IMR-90 (cell line): ENCODE data around the gene SMARCA4. TPM values are rescaled to one million over a fixed set of nuclear protein-coding genes. Genes with fewer than 3 reads are reported as not detected.

Experiments used
- ATAC-seq: fragments of 200-7000 bp; cut with Tn5 transposase; 2 replicates; pipeline ENCODE4 v1.9.1; 2020; ENCODE audit warnings: low read depth, mild to moderate bottlenecking, moderate library complexity
- BruUV-seq: library from RNA; stranded (reverse); fragments of 400-500 nt; replicated peaks from 2 replicates; lab custom pipeline; 2021; lab: Mats Ljungman, UMichigan
- CTCF ChIA-PET: fragments of 300-600 bp; formaldehyde crosslinking; extraction: SDS; loops from one replicate; lab custom pipeline; 2021; ENCODE audit warnings: antibody characterized with exemption; lab: Yijun Ruan, JAX
- POLR2A ChIA-PET: fragments of 300-600 bp; sonication (Branson Sonifier 250); formaldehyde crosslinking; loops from one replicate; lab custom pipeline; 2022; ENCODE audit warnings: antibody characterized with exemption; ENCODE audit not compliant: unreplicated experiment; lab: Charles Lee
- DNase-seq: peaks from one replicate; pipeline ENCODE4 v3.0.0; 2013
- H2AFZ ChIP-seq: replicated peaks from 2 replicates; pipeline ENCODE3; 2013; ENCODE audit warnings: low read length, mild to moderate bottlenecking; ENCODE audit not compliant: poor library complexity
- H2AK5ac ChIP-seq: 2 replicates; pipeline ENCODE4 v1.6.1; 2013; ENCODE audit warnings: low read depth, low read length, inconsistent platforms
- H2AK9ac ChIP-seq: replicated peaks from 2 replicates; pipeline ENCODE3; 2013; ENCODE audit warnings: mild to moderate bottlenecking, low read depth, low read length, moderate library complexity; ENCODE audit not compliant: poor library complexity
- H2BK120ac ChIP-seq: 2 replicates; pipeline ENCODE4 v1.6.1; 2013; ENCODE audit warnings: low read depth, low read length, inconsistent platforms
- H2BK15ac ChIP-seq: 3 replicates; pipeline ENCODE4 v1.6.1; 2013; ENCODE audit warnings: low read depth, low read length, inconsistent platforms
- H2BK20ac ChIP-seq: 2 replicates; pipeline ENCODE4 v1.6.1; 2013; ENCODE audit warnings: low read depth, mild to moderate bottlenecking, inconsistent platforms, low read length, moderate library complexity
- H2BK5ac ChIP-seq: 2 replicates; pipeline ENCODE4 v1.6.1; 2013; ENCODE audit warnings: mild to moderate bottlenecking, low read depth, low read length, inconsistent platforms; ENCODE audit not compliant: poor library complexity, severe bottlenecking
- H3K14ac ChIP-seq: replicated peaks from 2 replicates; pipeline ENCODE4 v1.6.1; 2013; ENCODE audit warnings: low read depth, low read length, inconsistent platforms
- H3K18ac ChIP-seq: 2 replicates; pipeline ENCODE4 v1.6.1; 2013; ENCODE audit warnings: low read depth, low read length, control low read depth
- H3K23ac ChIP-seq: 2 replicates; pipeline ENCODE4 v1.6.1; 2013; ENCODE audit warnings: low read depth, low read length, inconsistent platforms
- H3K27ac ChIP-seq: 2 replicates; pipeline ENCODE4 v1.5.1; 2013; ENCODE audit warnings: mild to moderate bottlenecking, control low read depth, low read length; ENCODE audit not compliant: insufficient read depth
- H3K27me3 ChIP-seq: 2 replicates; pipeline ENCODE4 v1.6.1; 2013; ENCODE audit warnings: low read length; ENCODE audit not compliant: control insufficient read depth, insufficient read depth
- H3K36me3 ChIP-seq: 2 replicates; pipeline ENCODE4 v1.6.1; 2013; ENCODE audit warnings: low read length, mixed read lengths; ENCODE audit not compliant: control insufficient read depth, insufficient read depth
- H3K4ac ChIP-seq: 2 replicates; pipeline ENCODE4 v1.6.1; 2013; ENCODE audit warnings: low read depth, low read length, inconsistent platforms
- H3K4me1 ChIP-seq: 2 replicates; pipeline ENCODE4 v1.6.1; 2013; ENCODE audit warnings: low read length, mixed read lengths; ENCODE audit not compliant: control insufficient read depth, insufficient read depth
- H3K4me2 ChIP-seq: 2 replicates; pipeline ENCODE4 v1.6.1; 2013; ENCODE audit warnings: low read depth, mild to moderate bottlenecking, control low read depth, low read length, moderate library complexity
- H3K4me3 ChIP-seq: 2 replicates; pipeline ENCODE4 v1.5.1; 2013; ENCODE audit warnings: low read depth, mild to moderate bottlenecking, control low read depth, low read length, moderate library complexity; ENCODE audit not compliant: insufficient read depth
- H3K56ac ChIP-seq: 2 replicates; pipeline ENCODE4 v1.6.1; 2013; ENCODE audit warnings: low read length, inconsistent platforms; ENCODE audit not compliant: insufficient read depth; ENCODE audit errors: extremely low read depth
- H3K79me1 ChIP-seq, 2 experiments: 2 replicates each; pipeline ENCODE4 v1.6.1; 2013; ENCODE audit warnings: low read length in 2 of 2, inconsistent platforms in 1 of 2, low read depth in 1 of 2
- H3K9ac ChIP-seq: 2 replicates; pipeline ENCODE4 v1.6.1; 2013; ENCODE audit warnings: low read depth, low read length, control low read depth
- H3K9me1 ChIP-seq: 2 replicates; pipeline ENCODE4 v1.6.1; 2013; ENCODE audit warnings: low read length, inconsistent platforms; ENCODE audit not compliant: insufficient read depth
- H3K9me3 ChIP-seq: 2 replicates; pipeline ENCODE4 v1.6.1; 2013; ENCODE audit warnings: low read length; ENCODE audit not compliant: control insufficient read depth, insufficient read depth
- H4K20me1 ChIP-seq: 2 replicates; pipeline ENCODE4 v1.6.1; 2013; ENCODE audit warnings: low read length, inconsistent platforms; ENCODE audit not compliant: insufficient read depth
- H4K5ac ChIP-seq: 2 replicates; pipeline ENCODE4 v1.6.1; 2013; ENCODE audit warnings: mild to moderate bottlenecking, low read depth, low read length, control low read depth
- H4K8ac ChIP-seq, 2 experiments: 2 replicates each; pipeline ENCODE4 v1.6.1; 2013; ENCODE audit warnings: low read depth in 2 of 2, low read length in 2 of 2, control low read depth in 1 of 2, inconsistent platforms in 1 of 2
- H4K91ac ChIP-seq: 2 replicates; pipeline ENCODE4 v1.6.1; 2013; ENCODE audit warnings: low read depth, low read length, inconsistent platforms; ENCODE audit not compliant: insufficient read depth
- CEBPB ChIP-seq: IDR thresholded peaks from 2 replicates; pipeline ENCODE4 v1.6.1; 2012; ENCODE audit warnings: low read depth, low read length, improper control_type of control experiment
- CHD1 ChIP-seq: IDR thresholded peaks from 2 replicates; pipeline ENCODE4 v1.6.1; 2012; ENCODE audit warnings: low read depth, low read length, improper control_type of control experiment
- FOS ChIP-seq: fragments of 150-350 bp; IDR thresholded peaks from 2 replicates; pipeline ENCODE4 v1.6.1; 2016; ENCODE audit warnings: low read depth, low read length
- MAFK ChIP-seq: IDR thresholded peaks from 2 replicates; pipeline ENCODE4 v1.6.1; 2012; ENCODE audit warnings: low read depth, low read length, improper control_type of control experiment
- MXI1 ChIP-seq: IDR thresholded peaks from 2 replicates; pipeline ENCODE4 v1.6.1; 2012; ENCODE audit warnings: low read depth, mild to moderate bottlenecking, low read length, moderate library complexity, borderline replicate concordance
- NFE2L2 ChIP-seq: fragments of 150-350 bp; IDR thresholded peaks from 2 replicates; pipeline ENCODE4 v1.6.1; 2016; ENCODE audit warnings: low read depth, mild to moderate bottlenecking, low read length
- POLR2A ChIP-seq: IDR thresholded peaks from 2 replicates; pipeline ENCODE4 v1.6.1; 2012; ENCODE audit warnings: mild to moderate bottlenecking, low read depth, low read length
- RCOR1 ChIP-seq: IDR thresholded peaks from 2 replicates; pipeline ENCODE4 v1.6.1; 2012; ENCODE audit warnings: mild to moderate bottlenecking, low read length, improper control_type of control experiment; ENCODE audit not compliant: insufficient replicate concordance
- RFX5 ChIP-seq: IDR thresholded peaks from 2 replicates; pipeline ENCODE4 v1.8.0; 2012; ENCODE audit warnings: low read depth, mild to moderate bottlenecking, low read length, moderate library complexity
- SMC3 ChIP-seq: fragments of 150-350 bp; IDR thresholded peaks from 2 replicates; pipeline ENCODE4 v1.6.1; 2016; ENCODE audit warnings: low read depth, mild to moderate bottlenecking, antibody characterized with exemption, low read length, moderate library complexity
- WGBS, 2 experiments: methylation state at CpG; one replicate each; pipeline versions ENCODE4 v1.1.5 to v1.1.7; 2013; ENCODE audit warnings: missing lambda C conversion rate in 2 of 2; ENCODE audit not compliant: insufficient read length in 1 of 2; ENCODE audit errors: extremely low coverage in 2 of 2; 5-methylcytosine and 5-hydroxymethylcytosine counted together
- dilution Hi-C: fragments of 300-500 bp; cut with HindIII; formaldehyde crosslinking; loops from one replicate; pipeline ENCODE4 v1.14.3; 2018; ENCODE audit warnings: low sequenced_read_pairs; ENCODE audit not compliant: unreplicated experiment
- in situ Hi-C: fragments of 300-500 bp; cut with MboI; formaldehyde crosslinking; loops from 3 replicates; pipeline ENCODE4 v1.14.3; 2019; ENCODE audit warnings: low sequenced_read_pairs, inconsistent platforms, mixed read lengths
- intact Hi-C: fragments of 100-400 bp; cut with micrococcal nuclease; formaldehyde crosslinking; loops from 2 replicates; pipeline ENCODE4 v1.10.0; 2022
- polyA plus RNA-seq, 3 experiments: library from polyadenylated mRNA; depleted of rRNA; stranded (reverse); fragments of >200 nt; gene quantifications; 2 replicates each; pipeline ENCODE4 v1.2.3, GENCODE V29; 2012; ENCODE audit warnings: low replicate concordance in 1 of 3
- total RNA-seq: library from RNA; depleted of rRNA; stranded (reverse); fragments of >200 nt; gene quantifications from 2 replicates; pipeline ENCODE4 v1.2.3, GENCODE V29; 2012
- TF ChIP-seq, protein P1 (sequence below): conservative IDR thresholded peaks from 2 replicates; pipeline ENCODE4 v1.5.1; 2012; ENCODE audit warnings: mild to moderate bottlenecking, low read depth, low read length, improper control_type of control experiment
- TF ChIP-seq, protein P2 (sequence below): fragments of 150-350 bp; IDR thresholded peaks from 2 replicates; pipeline ENCODE4 v1.6.1; 2016; ENCODE audit warnings: low read depth, mild to moderate bottlenecking, low read length, moderate library complexity, borderline replicate concordance
- TF ChIP-seq, protein P3 (sequence below): fragments of 150-350 bp; IDR thresholded peaks from 2 replicates; pipeline ENCODE4 v1.6.1; 2017; ENCODE audit warnings: mild to moderate bottlenecking, antibody characterized with exemption, low read length, low read depth

The SMARCA4 gene
- total and polyA plus RNA-seq, 2 of the 4 experiments (the other 2 are of a cell fraction), result 41.4 to 85.6 TPM

DNA sequence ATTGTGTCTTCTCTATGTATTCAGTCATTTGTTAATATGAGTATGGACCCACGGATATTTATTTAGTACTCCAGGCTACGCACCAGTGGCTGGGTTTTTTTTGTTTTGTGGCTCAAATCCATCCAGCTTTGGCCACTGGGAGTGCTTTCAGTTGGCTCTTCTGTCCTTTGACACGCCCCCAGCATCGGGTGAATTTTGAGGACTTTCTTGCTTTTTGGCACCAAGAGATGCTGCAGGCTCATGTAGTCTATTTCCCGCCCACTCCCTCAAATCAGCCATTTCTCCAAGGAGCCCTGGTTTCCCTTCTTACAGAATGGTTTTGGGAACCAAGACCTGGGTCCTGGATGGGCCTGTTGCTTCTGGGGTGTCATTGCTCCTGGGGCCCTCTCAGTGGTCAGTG is 55.8 kb downstream of the SMARCA4 start:
- H2BK20ac ChIP-seq, result no peak overlapping the region
- intact Hi-C loops, result no loop called here
- H4K20me1 ChIP-seq, result peaks cover 10% of the 10 kb centered on the region; the same call in 1 of the 2 replicates

More for the DNA sequence above, 55.8 kb downstream of the SMARCA4 start:
- H3K9me3 ChIP-seq, result no peaks in the 10 kb centered on the region
- H3K18ac ChIP-seq, result no peak overlapping the region
- ATAC-seq, result no peak
- BruUV-seq, result no TSS peak
- H2AK5ac ChIP-seq, result no peak overlapping the region
- no peak overlapping the region for H4K8ac ChIP-seq
- H3K9ac ChIP-seq, result no peak overlapping the region
- peaks cover 4 to 5% of the 10 kb centered on the region in 2 experiments; a peak in 2 of 4 replicates for H3K79me1 ChIP-seq
- no peak overlapping the region for H3K23ac ChIP-seq
- no peaks in the 10 kb centered on the region for H3K4me1 ChIP-seq
- dilution Hi-C loops (no loop called here), in situ Hi-C loops (no loop called here)
- H4K91ac ChIP-seq, result no peak overlapping the region
- no peaks in the 10 kb centered on the region for H3K27me3 ChIP-seq
- no peak overlapping the region for H2BK5ac ChIP-seq
- TF ChIP-seq NFE2L2, result no peak
- no peak for TF ChIP-seq CHD1
- no peak for TF ChIP-seq POLR2A
- no peak for TF ChIP-seq MAFK
- no peak for TF ChIP-seq RCOR1
- TF ChIP-seq SMC3, result no peak
- no peak for TF ChIP-seq MXI1
- TF ChIP-seq, protein P1, sequence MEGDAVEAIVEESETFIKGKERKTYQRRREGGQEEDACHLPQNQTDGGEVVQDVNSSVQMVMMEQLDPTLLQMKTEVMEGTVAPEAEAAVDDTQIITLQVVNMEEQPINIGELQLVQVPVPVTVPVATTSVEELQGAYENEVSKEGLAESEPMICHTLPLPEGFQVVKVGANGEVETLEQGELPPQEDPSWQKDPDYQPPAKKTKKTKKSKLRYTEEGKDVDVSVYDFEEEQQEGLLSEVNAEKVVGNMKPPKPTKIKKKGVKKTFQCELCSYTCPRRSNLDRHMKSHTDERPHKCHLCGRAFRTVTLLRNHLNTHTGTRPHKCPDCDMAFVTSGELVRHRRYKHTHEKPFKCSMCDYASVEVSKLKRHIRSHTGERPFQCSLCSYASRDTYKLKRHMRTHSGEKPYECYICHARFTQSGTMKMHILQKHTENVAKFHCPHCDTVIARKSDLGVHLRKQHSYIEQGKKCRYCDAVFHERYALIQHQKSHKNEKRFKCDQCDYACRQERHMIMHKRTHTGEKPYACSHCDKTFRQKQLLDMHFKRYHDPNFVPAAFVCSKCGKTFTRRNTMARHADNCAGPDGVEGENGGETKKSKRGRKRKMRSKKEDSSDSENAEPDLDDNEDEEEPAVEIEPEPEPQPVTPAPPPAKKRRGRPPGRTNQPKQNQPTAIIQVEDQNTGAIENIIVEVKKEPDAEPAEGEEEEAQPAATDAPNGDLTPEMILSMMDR, result no peak
- no peak for TF ChIP-seq FOS
- TF ChIP-seq, protein P2, sequence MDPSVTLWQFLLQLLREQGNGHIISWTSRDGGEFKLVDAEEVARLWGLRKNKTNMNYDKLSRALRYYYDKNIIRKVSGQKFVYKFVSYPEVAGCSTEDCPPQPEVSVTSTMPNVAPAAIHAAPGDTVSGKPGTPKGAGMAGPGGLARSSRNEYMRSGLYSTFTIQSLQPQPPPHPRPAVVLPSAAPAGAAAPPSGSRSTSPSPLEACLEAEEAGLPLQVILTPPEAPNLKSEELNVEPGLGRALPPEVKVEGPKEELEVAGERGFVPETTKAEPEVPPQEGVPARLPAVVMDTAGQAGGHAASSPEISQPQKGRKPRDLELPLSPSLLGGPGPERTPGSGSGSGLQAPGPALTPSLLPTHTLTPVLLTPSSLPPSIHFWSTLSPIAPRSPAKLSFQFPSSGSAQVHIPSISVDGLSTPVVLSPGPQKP, result no peak
- TF ChIP-seq CEBPB, result no peak
- no peak for TF ChIP-seq RFX5
- TF ChIP-seq, protein P3, sequence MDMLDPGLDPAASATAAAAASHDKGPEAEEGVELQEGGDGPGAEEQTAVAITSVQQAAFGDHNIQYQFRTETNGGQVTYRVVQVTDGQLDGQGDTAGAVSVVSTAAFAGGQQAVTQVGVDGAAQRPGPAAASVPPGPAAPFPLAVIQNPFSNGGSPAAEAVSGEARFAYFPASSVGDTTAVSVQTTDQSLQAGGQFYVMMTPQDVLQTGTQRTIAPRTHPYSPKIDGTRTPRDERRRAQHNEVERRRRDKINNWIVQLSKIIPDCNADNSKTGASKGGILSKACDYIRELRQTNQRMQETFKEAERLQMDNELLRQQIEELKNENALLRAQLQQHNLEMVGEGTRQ, result no peak
- H2BK120ac ChIP-seq, result no peak overlapping the region
- DNase-seq, result no peak
- H3K9me1 ChIP-seq, result no peaks in the 10 kb centered on the region
- no peak overlapping the region for H3K4ac ChIP-seq
- H3K4me2 ChIP-seq, result no peak overlapping the region
- H2AFZ ChIP-seq, result no peak overlapping the region
- H2AK9ac ChIP-seq, result no peak overlapping the region
- no peak overlapping the region for H3K27ac ChIP-seq
- H2BK15ac ChIP-seq, result no peak overlapping the region
- H3K4me3 ChIP-seq, result no peak overlapping the region
- 100% methylated on average over 3 of the region's 5 CpGs; no CpG with 5 or more reads in 1 of the 2 experiments for WGBS, 2 experiments
- CTCF ChIA-PET, result no interaction called here
- H4K5ac ChIP-seq, result no peak overlapping the region
- POLR2A ChIA-PET, result no interaction called here
- peaks cover 85% of the 10 kb centered on the region for H3K36me3 ChIP-seq
- H3K56ac ChIP-seq, result no peak overlapping the region
- no peak overlapping the region for H3K14ac ChIP-seq
